ENCODE measurements around the gene MYEOV.

MYEOV gene

DNA sequence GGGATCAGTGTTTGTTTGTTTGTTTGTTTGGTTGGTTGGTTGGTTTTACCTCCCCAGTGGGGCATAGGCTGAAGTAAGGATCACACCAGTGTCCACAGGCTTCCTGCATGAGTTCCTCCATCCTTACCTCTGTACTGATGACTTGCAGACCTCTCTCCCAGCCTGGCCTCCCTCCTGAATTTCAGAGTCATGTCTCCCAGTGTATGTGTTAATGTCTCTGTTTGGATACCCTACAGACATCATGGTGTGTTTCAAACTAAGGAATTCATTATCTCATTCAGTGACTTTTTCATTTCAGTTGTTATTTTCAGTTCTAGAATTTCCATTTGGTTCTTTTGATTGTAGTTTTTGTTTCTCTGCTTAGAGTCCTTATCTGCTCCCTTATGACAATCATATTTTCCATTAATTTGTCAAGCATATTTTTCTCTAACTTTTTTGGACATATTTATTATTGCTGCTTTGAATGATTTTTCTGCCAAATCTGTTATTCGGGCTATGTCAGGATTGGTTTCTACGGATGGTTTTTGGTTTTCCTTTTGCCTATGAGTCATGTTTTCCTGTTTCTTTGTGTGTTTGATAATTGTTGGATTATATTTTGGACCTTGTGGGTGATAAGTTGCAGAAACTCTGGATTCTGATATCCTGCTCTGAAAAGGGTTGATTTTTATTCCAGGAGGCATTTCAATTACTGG is 23.6 kb downstream of the MYEOV start:
- TF ChIP-seq, protein P1, sequence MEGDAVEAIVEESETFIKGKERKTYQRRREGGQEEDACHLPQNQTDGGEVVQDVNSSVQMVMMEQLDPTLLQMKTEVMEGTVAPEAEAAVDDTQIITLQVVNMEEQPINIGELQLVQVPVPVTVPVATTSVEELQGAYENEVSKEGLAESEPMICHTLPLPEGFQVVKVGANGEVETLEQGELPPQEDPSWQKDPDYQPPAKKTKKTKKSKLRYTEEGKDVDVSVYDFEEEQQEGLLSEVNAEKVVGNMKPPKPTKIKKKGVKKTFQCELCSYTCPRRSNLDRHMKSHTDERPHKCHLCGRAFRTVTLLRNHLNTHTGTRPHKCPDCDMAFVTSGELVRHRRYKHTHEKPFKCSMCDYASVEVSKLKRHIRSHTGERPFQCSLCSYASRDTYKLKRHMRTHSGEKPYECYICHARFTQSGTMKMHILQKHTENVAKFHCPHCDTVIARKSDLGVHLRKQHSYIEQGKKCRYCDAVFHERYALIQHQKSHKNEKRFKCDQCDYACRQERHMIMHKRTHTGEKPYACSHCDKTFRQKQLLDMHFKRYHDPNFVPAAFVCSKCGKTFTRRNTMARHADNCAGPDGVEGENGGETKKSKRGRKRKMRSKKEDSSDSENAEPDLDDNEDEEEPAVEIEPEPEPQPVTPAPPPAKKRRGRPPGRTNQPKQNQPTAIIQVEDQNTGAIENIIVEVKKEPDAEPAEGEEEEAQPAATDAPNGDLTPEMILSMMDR (IDR thresholded peaks at IDR 0.05), result no peak

DNA sequence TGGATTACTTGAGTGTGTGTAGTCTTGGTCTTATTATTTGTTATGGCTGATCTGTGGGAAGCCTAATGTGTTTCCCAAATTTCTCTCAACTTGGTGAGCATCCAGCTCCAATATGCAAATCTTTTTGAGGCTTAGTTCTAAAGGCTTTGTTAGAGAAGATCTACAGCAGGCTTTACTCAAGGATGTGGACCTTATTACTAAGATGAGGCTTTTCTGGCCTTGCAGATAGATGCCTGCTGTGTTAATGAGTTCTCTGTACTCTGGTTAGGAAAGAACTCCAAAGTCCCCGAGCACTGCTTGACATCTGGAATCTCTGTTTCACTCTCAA is 24.1 kb downstream of the MYEOV start:
- TF ChIP-seq, protein P1 (IDR thresholded peaks at IDR 0.05), result no peak

DNA sequence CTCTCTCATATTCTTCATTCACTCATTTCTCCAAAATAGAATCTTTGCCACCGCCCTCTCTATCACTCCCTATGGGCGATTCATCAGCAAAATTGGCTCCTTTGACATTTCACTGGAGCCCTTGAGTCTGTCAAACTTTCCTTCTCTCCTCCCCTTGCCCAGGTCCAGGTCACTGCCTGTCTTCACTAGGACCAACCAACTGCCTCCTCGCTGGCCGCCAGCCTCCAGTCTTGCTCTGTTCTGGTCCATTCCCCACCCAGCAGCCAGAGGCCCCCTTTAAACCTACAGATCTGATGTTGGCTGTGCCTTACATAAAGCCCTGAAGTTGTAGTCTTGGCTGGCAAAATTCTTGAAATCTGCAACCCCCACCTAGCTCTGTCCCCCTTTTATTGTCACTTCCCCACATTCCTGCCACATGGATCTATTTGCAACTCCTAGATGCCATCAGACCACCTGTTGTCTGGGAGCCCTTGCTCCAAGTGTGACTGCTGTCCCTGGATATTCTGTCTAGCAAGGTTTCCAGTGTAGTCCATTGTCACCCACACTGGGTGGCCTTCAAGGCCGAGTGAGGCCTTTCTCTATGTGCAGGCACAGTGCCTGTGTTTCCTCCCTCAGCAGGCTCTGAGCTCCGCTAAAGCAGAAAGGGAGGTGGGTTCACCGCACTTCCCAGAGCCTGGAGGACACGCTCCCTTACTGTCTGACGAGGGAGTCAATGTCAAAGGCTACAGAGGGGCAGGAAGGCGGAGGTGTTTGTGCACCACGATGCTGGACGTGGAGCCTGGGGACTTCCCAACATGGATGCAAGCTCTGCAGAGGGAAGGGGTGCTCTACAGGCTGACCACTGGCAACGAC is 25.5 kb downstream of the MYEOV start:
- TF ChIP-seq, protein P1 (IDR thresholded peaks at IDR 0.05), result no peak

DNA sequence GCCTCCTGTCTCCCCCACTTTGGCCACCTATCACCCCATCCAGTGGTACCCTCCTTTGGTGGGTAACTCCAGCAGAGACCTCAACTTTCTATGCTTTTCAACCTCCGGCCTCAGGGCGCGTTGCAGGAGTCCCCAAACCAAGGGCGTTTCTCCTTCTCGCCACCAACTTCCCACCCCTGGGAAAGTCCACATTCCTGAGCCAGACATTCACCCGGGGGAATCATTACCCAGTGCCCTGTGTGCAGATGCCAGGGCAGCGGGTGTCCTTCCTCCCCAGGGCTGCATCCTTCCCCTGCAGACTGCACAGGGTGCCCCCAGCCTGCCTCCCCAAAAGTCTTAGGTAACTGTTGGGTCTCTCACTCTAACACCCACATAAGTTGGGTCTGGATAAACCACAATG is 26.4 kb downstream of the MYEOV start:
- TF ChIP-seq, protein P1 (IDR thresholded peaks at IDR 0.05), result no peak

DNA sequence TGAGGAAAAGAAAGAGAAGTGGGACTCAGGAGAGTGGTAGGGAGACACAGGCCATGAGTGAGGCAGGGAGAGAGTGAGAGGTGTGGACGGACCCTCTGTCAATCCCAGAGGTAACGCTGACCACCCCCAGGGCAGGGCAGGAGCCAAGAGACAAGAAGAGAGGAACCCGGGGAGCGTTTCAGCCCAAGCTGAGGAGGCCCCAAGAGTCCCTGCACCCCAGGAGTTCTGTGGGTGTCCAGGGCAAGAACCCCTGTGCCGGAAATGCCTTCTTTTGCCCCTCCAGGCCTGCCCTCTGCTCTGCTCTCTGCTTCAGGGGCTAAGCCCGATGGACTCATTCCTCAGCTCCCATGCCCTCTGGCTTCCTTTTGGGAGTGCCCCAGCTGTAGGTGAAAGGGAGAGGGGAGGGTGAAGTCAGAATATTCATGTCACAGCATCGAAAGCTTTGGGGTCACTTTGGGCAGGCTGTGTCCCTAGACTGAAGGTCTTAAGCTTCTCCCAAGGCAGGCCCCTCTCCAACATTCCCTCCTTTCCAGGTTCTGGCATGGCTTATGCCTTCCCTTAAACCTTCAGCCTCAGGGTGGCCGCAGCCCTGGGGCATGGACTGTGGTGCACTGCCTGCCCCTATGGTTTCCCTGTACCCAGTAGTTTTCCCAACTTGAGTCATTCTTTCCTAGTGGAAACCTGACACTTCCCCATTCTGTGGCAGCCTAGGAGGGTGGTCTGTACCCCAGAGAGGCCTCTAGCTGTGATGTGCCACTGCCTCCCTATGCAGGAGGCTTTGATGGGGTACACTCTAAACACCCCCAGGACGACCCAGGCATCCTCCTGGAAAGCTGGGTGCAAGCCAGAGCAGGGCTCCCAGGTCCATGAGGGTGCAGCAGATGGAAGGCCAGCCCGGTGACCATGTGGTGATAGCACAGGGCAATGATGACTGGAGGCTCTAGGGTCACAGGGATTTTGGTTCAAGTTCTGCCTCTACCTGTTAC is 27.1 kb downstream of the MYEOV start:
- TF ChIP-seq, protein P1 (IDR thresholded peaks at IDR 0.05), result no peak

DNA sequence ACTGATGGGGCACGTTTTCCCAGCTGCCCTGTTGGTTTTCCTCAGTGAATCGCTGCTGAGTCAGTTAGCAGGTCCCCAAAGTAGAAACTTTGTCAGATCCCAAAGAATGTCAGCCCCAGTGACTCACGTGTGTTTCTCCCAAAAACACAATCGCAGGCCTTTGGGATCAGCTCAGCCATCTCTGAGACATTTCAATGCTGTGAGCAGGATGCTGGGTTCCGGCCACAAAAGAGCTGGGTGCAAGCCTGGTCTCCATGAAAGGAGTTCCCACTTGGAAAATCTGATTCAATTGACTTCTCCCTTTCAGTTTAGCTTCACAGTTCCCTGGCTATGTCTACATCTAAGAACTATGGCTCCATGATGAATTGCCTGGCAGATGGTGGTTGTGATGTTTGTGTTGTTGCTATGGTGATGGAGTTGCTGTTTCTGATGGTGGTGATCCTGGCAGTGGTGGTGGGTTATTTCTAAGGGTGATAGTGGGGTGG is 28.0 kb downstream of the MYEOV start:
- TF ChIP-seq, protein P1 (IDR thresholded peaks at IDR 0.05), result no peak

DNA sequence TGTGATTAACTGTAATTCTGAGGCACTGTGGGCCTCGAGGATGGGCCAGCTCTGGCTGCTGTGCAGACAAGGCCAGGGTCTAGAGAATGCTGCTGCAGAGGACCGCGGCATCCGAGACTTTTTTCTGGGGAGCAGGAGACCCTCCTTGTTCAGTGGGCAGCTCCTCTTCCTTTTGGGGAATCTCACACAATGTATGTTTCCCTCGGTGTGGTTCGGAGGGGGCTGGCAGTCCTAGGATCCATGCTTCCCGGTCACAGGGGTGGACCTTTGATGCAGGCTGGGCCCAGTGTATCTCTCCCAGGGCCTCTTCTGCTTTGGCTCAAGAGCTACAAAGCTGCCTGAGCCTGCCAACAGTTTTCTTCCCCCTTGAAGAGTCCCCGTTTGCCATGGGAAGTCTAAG is 31.5 kb downstream of the MYEOV start:
- TF ChIP-seq, protein P1 (IDR thresholded peaks at IDR 0.05), result no peak
